Neural cell (in vitro differentiated cells): ENCODE measurements around the gene COG2. TPM values are rescaled to one million over a fixed set of nuclear protein-coding genes. Genes with fewer than 3 reads are reported as not detected.

ENCODE experiments used
- H2AFZ ChIP-seq: fragments of 200-600, 300-800 bp; sonication (generic), shearing (Covaris generic); 2 replicates; pipeline ENCODE4 v1.6.0; 2014; ENCODE audit warnings: low read depth, mild to moderate bottlenecking, antibody characterized with exemption, low read length, moderate library complexity
- H3F3A ChIP-seq: fragments of 200-600 bp; shearing (Covaris generic); 2 replicates; pipeline ENCODE4 v1.6.1; 2016; ENCODE audit warnings: mild to moderate bottlenecking, moderate library complexity, mixed read lengths, antibody characterized with exemption, low read length; ENCODE audit not compliant: insufficient read depth, poor library complexity, severe bottlenecking
- H3K27ac ChIP-seq: fragments of 200-600, 300-800 bp; sonication (generic), shearing (Covaris generic); 2 replicates; pipeline ENCODE4 v1.5.1; 2014; ENCODE audit warnings: mild to moderate bottlenecking, low read length, moderate library complexity
- H3K27me3 ChIP-seq: fragments of 300-800, 200-600 bp; sonication (generic), shearing (Covaris generic); 2 replicates; pipeline ENCODE4 v1.6.0; 2014; ENCODE audit warnings: mild to moderate bottlenecking, low read depth, low read length, moderate library complexity; ENCODE audit not compliant: insufficient read depth
- H3K36me3 ChIP-seq: fragments of 300-800, 200-600 bp; sonication (generic), shearing (Covaris generic); 2 replicates; pipeline ENCODE4 v1.5.1; 2014; ENCODE audit warnings: mild to moderate bottlenecking, antibody characterized with exemption, low read length, moderate library complexity; ENCODE audit not compliant: insufficient read depth
- H3K4me2 ChIP-seq: fragments of 300-800, 200-600 bp; sonication (generic), shearing (Covaris generic); 2 replicates; pipeline ENCODE4 v1.6.0; 2014; ENCODE audit warnings: mild to moderate bottlenecking, low read length
- H3K4me3 ChIP-seq: fragments of 300-800, 200-600 bp; sonication (generic), shearing (Covaris generic); 2 replicates; pipeline ENCODE4 v1.5.1; 2014; ENCODE audit warnings: mild to moderate bottlenecking, low read length, moderate library complexity
- H3K79me2 ChIP-seq: fragments of 200-600 bp; shearing (Covaris generic); replicated peaks from 2 replicates; pipeline ENCODE4 v1.6.0; 2014; ENCODE audit warnings: mild to moderate bottlenecking, low read length, moderate library complexity; ENCODE audit not compliant: insufficient read depth
- H3K9ac ChIP-seq: fragments of 300-800, 200-600 bp; sonication (generic), shearing (Covaris generic); 2 replicates; pipeline ENCODE4 v1.6.1; 2016; ENCODE audit warnings: mild to moderate bottlenecking, low read length, mixed read lengths
- H3K9me2 ChIP-seq: fragments of 200-600 bp; shearing (Covaris generic); 2 replicates; pipeline ENCODE4 v1.6.1; 2016; ENCODE audit warnings: mild to moderate bottlenecking, low read length, mixed read lengths; ENCODE audit not compliant: insufficient read depth
- H3K9me3 ChIP-seq: fragments of 200-600, 300-800 bp; sonication (generic), shearing (Covaris generic); 2 replicates; pipeline ENCODE4 v1.6.1; 2016; ENCODE audit warnings: mild to moderate bottlenecking, mixed run types, low read length, moderate library complexity, mixed read lengths
- H4K20me1 ChIP-seq: fragments of 200-600 bp; shearing (Covaris generic); 2 replicates; pipeline ENCODE4 v1.6.1; 2016; ENCODE audit warnings: mild to moderate bottlenecking, mixed run types; ENCODE audit not compliant: insufficient read depth
- EP300 ChIP-seq: fragments of 450-650 bp; conservative IDR thresholded peaks from 2 replicates; pipeline ENCODE4 v1.6.1; 2014; ENCODE audit warnings: antibody characterized with exemption, mild to moderate bottlenecking, moderate library complexity; ENCODE audit not compliant: poor library complexity, severe bottlenecking
- EZH2 ChIP-seq: fragments of 200-600, 300-800 bp; shearing (Covaris generic), sonication (generic); IDR thresholded peaks from 2 replicates; pipeline ENCODE4 v1.6.1; 2014; ENCODE audit warnings: antibody characterized with exemption, low read length, borderline replicate concordance, mild to moderate bottlenecking; ENCODE audit not compliant: insufficient read depth, poor library complexity, severe bottlenecking
- MXI1 ChIP-seq: fragments of 450-650 bp; conservative IDR thresholded peaks from 2 replicates; pipeline ENCODE4 v1.6.1; 2014; ENCODE audit warnings: antibody characterized with exemption, mild to moderate bottlenecking; ENCODE audit not compliant: poor library complexity, severe bottlenecking
- POLR2AphosphoS5 ChIP-seq: IDR thresholded peaks from 2 replicates; pipeline ENCODE4 v1.6.1; 2012
- RAD21 ChIP-seq: fragments of 450-650 bp; conservative IDR thresholded peaks from 2 replicates; pipeline ENCODE4 v1.6.1; 2014; ENCODE audit warnings: antibody characterized with exemption, mild to moderate bottlenecking, moderate library complexity
- REST ChIP-seq: IDR thresholded peaks from 2 replicates; pipeline ENCODE4 v1.6.1; 2012; ENCODE audit warnings: borderline replicate concordance
- SMC3 ChIP-seq: fragments of 450-650 bp; conservative IDR thresholded peaks from 2 replicates; pipeline ENCODE4 v1.6.1; 2014; ENCODE audit warnings: antibody characterized with exemption, mild to moderate bottlenecking, moderate library complexity; ENCODE audit not compliant: poor library complexity
- TAF1 ChIP-seq: IDR thresholded peaks from 2 replicates; pipeline ENCODE4 v1.6.1; 2012; ENCODE audit warnings: low read depth
- polyA plus RNA-seq: library from polyadenylated mRNA; depleted of rRNA; stranded (reverse); fragments of >200 nt; gene quantifications from 2 replicates; pipeline ENCODE4 v1.2.3, GENCODE V29; 2014
- TF ChIP-seq, protein P1 (sequence below): fragments of 450-650 bp; IDR thresholded peaks from 2 replicates; pipeline ENCODE4 v1.5.1; 2014; ENCODE audit warnings: antibody characterized with exemption, mild to moderate bottlenecking, moderate library complexity; ENCODE audit not compliant: poor library complexity, severe bottlenecking

COG2 gene
- polyA plus RNA-seq, 1 donor from 2014 or later, result 14.5 TPM

DNA sequence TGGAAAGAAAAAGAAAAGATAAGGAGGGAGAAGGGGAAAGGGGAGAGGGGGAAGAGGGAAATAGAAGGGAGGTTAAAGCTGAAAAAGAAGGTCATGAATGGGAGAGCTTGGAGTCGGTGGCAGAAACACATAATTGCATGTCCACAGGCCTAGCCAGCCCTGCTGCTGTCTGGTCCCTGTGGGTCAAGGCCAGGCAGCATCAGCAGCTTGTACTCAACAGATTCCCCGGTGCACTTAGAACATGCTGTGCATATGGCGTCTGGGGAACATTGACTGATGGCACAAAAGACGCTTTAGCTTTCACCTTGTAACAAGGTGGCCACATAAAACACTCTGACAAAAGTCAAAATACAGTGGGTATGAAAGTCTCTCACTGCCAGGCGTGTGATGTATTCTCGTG lies 25.9 kb downstream of the COG2 start:
- no peaks in the 10 kb centered on the region for H3K9me2 ChIP-seq
- H4K20me1 ChIP-seq, result no peaks in the 10 kb centered on the region
- no peaks in the 10 kb centered on the region for H3K9me3 ChIP-seq
- H3K4me2 ChIP-seq, result no peak overlapping the region
- H3K27ac ChIP-seq, result no peak overlapping the region
- TF ChIP-seq MXI1 (no peak), SMC3 (no peak), RAD21 (no peak), POLR2AphosphoS5 (no peak), EZH2 (no peak), REST (no peak), TAF1 (no peak), EP300 (no peak)
- TF ChIP-seq, protein P1, sequence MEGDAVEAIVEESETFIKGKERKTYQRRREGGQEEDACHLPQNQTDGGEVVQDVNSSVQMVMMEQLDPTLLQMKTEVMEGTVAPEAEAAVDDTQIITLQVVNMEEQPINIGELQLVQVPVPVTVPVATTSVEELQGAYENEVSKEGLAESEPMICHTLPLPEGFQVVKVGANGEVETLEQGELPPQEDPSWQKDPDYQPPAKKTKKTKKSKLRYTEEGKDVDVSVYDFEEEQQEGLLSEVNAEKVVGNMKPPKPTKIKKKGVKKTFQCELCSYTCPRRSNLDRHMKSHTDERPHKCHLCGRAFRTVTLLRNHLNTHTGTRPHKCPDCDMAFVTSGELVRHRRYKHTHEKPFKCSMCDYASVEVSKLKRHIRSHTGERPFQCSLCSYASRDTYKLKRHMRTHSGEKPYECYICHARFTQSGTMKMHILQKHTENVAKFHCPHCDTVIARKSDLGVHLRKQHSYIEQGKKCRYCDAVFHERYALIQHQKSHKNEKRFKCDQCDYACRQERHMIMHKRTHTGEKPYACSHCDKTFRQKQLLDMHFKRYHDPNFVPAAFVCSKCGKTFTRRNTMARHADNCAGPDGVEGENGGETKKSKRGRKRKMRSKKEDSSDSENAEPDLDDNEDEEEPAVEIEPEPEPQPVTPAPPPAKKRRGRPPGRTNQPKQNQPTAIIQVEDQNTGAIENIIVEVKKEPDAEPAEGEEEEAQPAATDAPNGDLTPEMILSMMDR, result no peak
- H3K9ac ChIP-seq, result no peak overlapping the region
- no peaks in the 10 kb centered on the region for H3F3A ChIP-seq
- no peaks in the 10 kb centered on the region for H3K79me2 ChIP-seq
- no peaks in the 10 kb centered on the region for H3K27me3 ChIP-seq
- H2AFZ ChIP-seq, result no peak overlapping the region
- H3K4me3 ChIP-seq, result no peak overlapping the region
- H3K36me3 ChIP-seq, result no peaks in the 10 kb centered on the region

DNA sequence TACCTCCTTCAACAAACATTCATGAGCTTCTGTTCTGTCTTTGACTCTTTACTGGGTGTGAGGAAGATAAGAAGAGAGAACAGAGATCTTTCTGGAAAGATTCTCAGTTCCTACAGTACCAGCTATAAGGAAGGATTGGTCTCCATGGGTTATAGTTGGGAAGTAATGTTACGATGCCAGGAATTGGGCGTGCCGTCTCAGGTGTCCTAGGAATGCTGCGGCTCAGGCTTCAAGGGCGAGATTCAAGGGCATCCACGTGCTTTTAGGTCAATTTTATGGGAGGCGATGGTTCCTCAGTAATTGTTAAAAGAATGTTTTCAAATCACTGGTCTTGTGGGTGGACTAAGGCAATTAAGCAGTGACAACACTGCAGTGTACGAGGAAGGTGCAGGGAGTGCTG lies 27.3 kb downstream of the COG2 start:
- Histone ChIP-seq H3K27ac (no peak overlapping the region), H3K4me2 (no peak overlapping the region), H3K4me3 (no peak overlapping the region), H3K27me3 (no peaks in the 10 kb centered on the region), H3K36me3 (no peaks in the 10 kb centered on the region), H3K79me2 (no peaks in the 10 kb centered on the region), H4K20me1 (no peaks in the 10 kb centered on the region), H3K9me2 (no peaks in the 10 kb centered on the region), H2AFZ (no peak overlapping the region), H3K9ac (no peak overlapping the region), H3F3A (no peaks in the 10 kb centered on the region), H3K9me3 (no peaks in the 10 kb centered on the region)
- TF ChIP-seq REST (no peak), SMC3 (no peak), EP300 (no peak), MXI1 (no peak)
